ENCODE data around the gene SUPT3H. TPM values are rescaled to one million over a fixed set of nuclear protein-coding genes. Genes with fewer than 3 reads are reported as not detected.

SUPT3H gene
- total RNA-seq, 2 donors from 2014 or later: 5.3 to 6.6 TPM

DNA sequence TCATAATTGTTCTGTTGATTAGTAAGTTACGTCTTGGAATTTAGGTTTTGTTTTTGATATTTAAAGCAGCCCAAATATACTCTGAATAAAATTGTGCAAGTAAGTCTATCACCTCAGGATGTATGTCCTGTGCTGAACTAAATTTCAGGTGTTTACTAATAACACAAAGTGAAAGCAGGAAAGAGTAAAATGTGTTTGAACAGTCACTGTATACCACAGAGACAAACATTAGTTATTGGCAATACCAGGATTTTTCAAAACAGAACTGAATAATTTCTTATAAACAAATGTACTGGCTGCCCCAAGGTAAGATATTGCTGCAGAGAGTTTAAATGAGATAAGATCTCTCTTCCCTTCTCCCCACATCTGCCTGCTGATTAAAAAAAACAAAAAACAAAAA is 454.3 kb downstream of the SUPT3H start:
- DNase-seq (ENCODE audit: low spot score) (no peak), ATAC-seq (ENCODE audit: insufficient number of reproducible peaks, low FRiP score, low read depth) (no peak)
- no peaks in the 10 kb centered on the region for H3K36me3 ChIP-seq
- TF ChIP-seq, protein P1, sequence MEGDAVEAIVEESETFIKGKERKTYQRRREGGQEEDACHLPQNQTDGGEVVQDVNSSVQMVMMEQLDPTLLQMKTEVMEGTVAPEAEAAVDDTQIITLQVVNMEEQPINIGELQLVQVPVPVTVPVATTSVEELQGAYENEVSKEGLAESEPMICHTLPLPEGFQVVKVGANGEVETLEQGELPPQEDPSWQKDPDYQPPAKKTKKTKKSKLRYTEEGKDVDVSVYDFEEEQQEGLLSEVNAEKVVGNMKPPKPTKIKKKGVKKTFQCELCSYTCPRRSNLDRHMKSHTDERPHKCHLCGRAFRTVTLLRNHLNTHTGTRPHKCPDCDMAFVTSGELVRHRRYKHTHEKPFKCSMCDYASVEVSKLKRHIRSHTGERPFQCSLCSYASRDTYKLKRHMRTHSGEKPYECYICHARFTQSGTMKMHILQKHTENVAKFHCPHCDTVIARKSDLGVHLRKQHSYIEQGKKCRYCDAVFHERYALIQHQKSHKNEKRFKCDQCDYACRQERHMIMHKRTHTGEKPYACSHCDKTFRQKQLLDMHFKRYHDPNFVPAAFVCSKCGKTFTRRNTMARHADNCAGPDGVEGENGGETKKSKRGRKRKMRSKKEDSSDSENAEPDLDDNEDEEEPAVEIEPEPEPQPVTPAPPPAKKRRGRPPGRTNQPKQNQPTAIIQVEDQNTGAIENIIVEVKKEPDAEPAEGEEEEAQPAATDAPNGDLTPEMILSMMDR (IDR thresholded peaks at IDR 0.05): no peak
- no peaks in the 10 kb centered on the region for H3K27me3 ChIP-seq (replicated peaks; ENCODE audit: insufficient read depth)
- H3K4me1 ChIP-seq (ENCODE audit: control insufficient read depth in 1 of 2, low read depth in 2 of 2): peaks cover 0 to 9% of the 10 kb centered on the region in 2 donors
- no peaks in the 10 kb centered on the region for H3K9me3 ChIP-seq
- no peak overlapping the region for H3K27ac ChIP-seq
- no peak overlapping the region for H3K4me3 ChIP-seq

DNA sequence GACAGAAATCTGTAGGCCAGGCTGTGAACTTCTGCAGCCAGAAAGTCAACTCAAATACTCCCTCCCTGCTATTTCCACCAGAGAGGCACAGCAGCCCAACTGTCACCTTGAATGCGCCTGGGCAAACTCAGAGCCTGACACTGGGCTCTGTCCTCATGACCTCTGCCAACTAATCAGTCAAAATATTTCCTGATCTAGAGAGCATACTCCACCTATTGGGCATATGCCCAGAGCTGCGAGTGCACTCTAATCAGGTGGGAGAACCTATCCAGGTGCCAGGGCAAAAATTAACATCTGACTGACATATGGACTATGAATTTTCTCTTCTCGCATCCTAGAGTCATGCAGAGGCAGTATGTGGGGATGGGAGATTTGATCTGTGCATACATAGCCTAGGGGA is 455.9 kb downstream of the SUPT3H start:
- H3K27me3 ChIP-seq (replicated peaks; ENCODE audit: insufficient read depth): no peaks in the 10 kb centered on the region
- DNase-seq (ENCODE audit: low spot score) (no peak), ATAC-seq (ENCODE audit: insufficient number of reproducible peaks, low FRiP score, low read depth) (no peak)
- no peaks in the 10 kb centered on the region for H3K36me3 ChIP-seq
- H3K9me3 ChIP-seq: no peaks in the 10 kb centered on the region
- H3K27ac ChIP-seq: no peak overlapping the region
- TF ChIP-seq, protein P1 (IDR thresholded peaks at IDR 0.05): no peak
- H3K4me3 ChIP-seq: no peak overlapping the region
- peaks cover 0 to 9% of the 10 kb centered on the region in 2 donors for H3K4me1 ChIP-seq (ENCODE audit: control insufficient read depth in 1 of 2, low read depth in 2 of 2)

DNA sequence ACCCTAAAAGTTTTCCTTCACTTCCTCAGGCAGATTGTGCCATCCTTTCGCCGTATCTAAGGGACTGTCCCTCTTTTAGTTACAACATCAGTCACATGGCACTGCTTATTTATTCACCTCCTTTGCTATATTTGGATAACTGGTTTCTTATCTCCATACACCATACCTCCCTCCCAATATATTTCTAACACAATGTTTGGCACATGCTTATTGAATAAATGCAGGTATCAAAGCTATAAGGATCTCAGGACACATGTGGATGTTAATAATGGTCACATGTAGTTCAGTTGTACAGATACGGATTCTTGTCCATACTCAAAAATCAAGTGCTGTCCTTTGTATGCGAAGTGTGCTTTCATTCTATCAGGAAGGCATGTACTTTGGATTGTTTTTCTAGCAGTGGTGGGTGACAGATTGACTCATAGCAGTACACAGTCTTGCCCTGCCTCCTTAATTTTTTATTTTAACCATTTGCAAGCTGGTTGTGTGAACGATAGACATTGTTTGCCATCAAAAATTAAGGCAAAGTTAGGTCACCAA is 456.7 kb downstream of the SUPT3H start:
- DNase-seq (ENCODE audit: low spot score) (no peak), ATAC-seq (ENCODE audit: insufficient number of reproducible peaks, low FRiP score, low read depth) (no peak)
- peaks cover 0 to 9% of the 10 kb centered on the region in 2 donors for H3K4me1 ChIP-seq (ENCODE audit: control insufficient read depth in 1 of 2, low read depth in 2 of 2)
- no peak overlapping the region for H3K4me3 ChIP-seq
- no peaks in the 10 kb centered on the region for H3K9me3 ChIP-seq
- TF ChIP-seq, protein P1 (IDR thresholded peaks at IDR 0.05): no peak
- H3K36me3 ChIP-seq: no peaks in the 10 kb centered on the region
- H3K27me3 ChIP-seq (replicated peaks; ENCODE audit: insufficient read depth): no peaks in the 10 kb centered on the region
- H3K27ac ChIP-seq: no peak overlapping the region

DNA sequence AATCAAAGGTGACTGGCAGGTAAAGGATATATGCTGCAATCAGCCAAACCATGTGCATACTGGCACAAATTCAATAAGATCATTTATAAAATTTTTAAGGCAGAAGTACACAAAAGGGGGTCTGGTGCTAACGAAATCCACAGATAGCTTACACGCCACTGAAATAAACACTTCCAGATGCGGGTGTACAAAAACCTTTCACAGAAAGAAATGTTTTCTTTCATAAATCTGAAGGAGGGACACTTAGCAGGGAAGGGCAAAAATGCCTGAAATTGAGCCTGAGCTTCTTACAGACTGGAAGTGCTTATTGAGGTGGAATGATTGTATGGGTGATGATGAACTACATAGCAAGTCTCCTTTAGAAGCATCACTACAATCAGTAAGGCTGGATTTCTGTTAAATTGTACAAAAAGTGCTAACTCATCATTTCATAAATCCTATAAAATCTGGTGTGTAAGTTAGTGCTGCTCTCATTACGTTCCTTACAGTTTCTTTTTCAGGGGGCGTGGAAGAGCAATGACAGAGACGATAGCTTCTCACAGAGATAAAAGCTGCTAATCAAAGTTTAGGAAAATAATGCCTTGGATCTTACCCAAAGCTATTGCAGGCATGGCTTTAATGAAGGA is 458.9 kb downstream of the SUPT3H start:
- Histone ChIP-seq H3K36me3 (no peaks in the 10 kb centered on the region), H3K4me1 (ENCODE audit: control insufficient read depth in 1 of 2, low read depth in 2 of 2) (no peaks in the 10 kb centered on the region), H3K27me3 (replicated peaks; ENCODE audit: insufficient read depth) (no peaks in the 10 kb centered on the region), H3K9me3 (no peaks in the 10 kb centered on the region), H3K27ac (no peak overlapping the region), H3K4me3 (no peak overlapping the region)
- ATAC-seq (ENCODE audit: insufficient number of reproducible peaks, low FRiP score, low read depth) (no peak), DNase-seq (ENCODE audit: low spot score) (no peak)
- TF ChIP-seq, protein P1 (IDR thresholded peaks at IDR 0.05): no peak

DNA sequence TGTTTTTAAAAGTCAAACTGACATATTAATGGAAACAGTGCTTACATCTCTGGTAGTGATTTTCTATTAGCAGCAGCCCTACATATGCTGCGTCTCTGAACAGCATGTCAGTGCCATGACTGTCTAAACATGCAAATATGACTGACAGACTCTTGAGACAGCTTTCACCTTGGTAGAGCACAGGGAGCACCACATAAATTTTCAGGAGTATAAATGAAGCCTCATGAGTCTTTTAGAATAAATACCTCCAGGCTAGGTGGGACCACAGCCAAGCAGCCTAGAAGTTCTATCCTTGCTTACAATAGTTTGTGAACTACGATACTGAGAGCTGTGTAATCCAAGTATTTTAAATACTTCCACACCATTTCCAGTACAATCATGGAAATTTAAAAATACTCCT is 460.3 kb downstream of the SUPT3H start:
- Histone ChIP-seq H3K9me3 (no peaks in the 10 kb centered on the region), H3K27me3 (replicated peaks; ENCODE audit: insufficient read depth) (no peaks in the 10 kb centered on the region), H3K27ac (no peak overlapping the region), H3K36me3 (no peaks in the 10 kb centered on the region), H3K4me3 (no peak overlapping the region), H3K4me1 (ENCODE audit: control insufficient read depth in 1 of 2, low read depth in 2 of 2) (no peaks in the 10 kb centered on the region)
- TF ChIP-seq, protein P1 (IDR thresholded peaks at IDR 0.05): no peak
- DNase-seq (ENCODE audit: low spot score) (no peak), ATAC-seq (ENCODE audit: insufficient number of reproducible peaks, low FRiP score, low read depth) (no peak)
